Measurements from ENCODE around the gene ASRGL1.

The ASRGL1 gene

GRCh38 chr11:62394825-62395538, 57.7 kb downstream of the ASRGL1 start:
- Histone ChIP-seq H3K79me2 (ENCODE audit: insufficient read depth, low read length) (no peaks in the 10 kb centered on the region), H4K20me1 (ENCODE audit: low read depth, low read length) (no peaks in the 10 kb centered on the region), H3K36me3 (ENCODE audit: low read length) (no peaks in the 10 kb centered on the region), H3K9me3 (ENCODE audit: insufficient read depth, low read length) (no peaks in the 10 kb centered on the region), H2AFZ (ENCODE audit: low read depth, low read length, severe bottlenecking) (no peak overlapping the region), H3K9ac (ENCODE audit: low read length) (no peak overlapping the region), H3K27ac (ENCODE audit: low read depth, low read length) (no peak overlapping the region), H3K9me2 (replicated peaks; ENCODE audit: insufficient read depth, low read length) (no peaks in the 10 kb centered on the region), H3F3A (ENCODE audit: insufficient read depth) (no peaks in the 10 kb centered on the region), H3K27me3 (ENCODE audit: low read length) (no peaks in the 10 kb centered on the region), H3K4me3 (ENCODE audit: insufficient read depth, low read length, poor library complexity, severe bottlenecking) (no peak overlapping the region), H3K4me2 (ENCODE audit: low read depth, low read length, poor library complexity, severe bottlenecking) (no peak overlapping the region)
- TF ChIP-seq CTCF (IDR thresholded peaks at IDR 0.05; ENCODE audit: insufficient read depth, low read length, poor library complexity, severe bottlenecking) (peak; percentile 75), EZH2phosphoT487 (conservative IDR thresholded peaks at IDR 0.05; ENCODE audit: low read length) (no peak)

GRCh38 chr11:62395885-62396551, 58.8 kb downstream of the ASRGL1 start:
- Histone ChIP-seq H3K9me2 (replicated peaks; ENCODE audit: insufficient read depth, low read length) (no peaks in the 10 kb centered on the region), H3K9ac (ENCODE audit: low read length) (no peak overlapping the region), H3K4me2 (ENCODE audit: low read depth, low read length, poor library complexity, severe bottlenecking) (no peak overlapping the region), H3K27ac (ENCODE audit: low read depth, low read length) (no peak overlapping the region), H3K36me3 (ENCODE audit: low read length) (no peaks in the 10 kb centered on the region), H3K27me3 (ENCODE audit: low read length) (no peaks in the 10 kb centered on the region), H3K9me3 (ENCODE audit: insufficient read depth, low read length) (no peaks in the 10 kb centered on the region), H4K20me1 (ENCODE audit: low read depth, low read length) (no peaks in the 10 kb centered on the region), H3K4me3 (ENCODE audit: insufficient read depth, low read length, poor library complexity, severe bottlenecking) (no peak overlapping the region), H3K79me2 (ENCODE audit: insufficient read depth, low read length) (no peaks in the 10 kb centered on the region), H3F3A (ENCODE audit: insufficient read depth) (no peaks in the 10 kb centered on the region), H2AFZ (ENCODE audit: low read depth, low read length, severe bottlenecking) (no peak overlapping the region)
- no peak for TF ChIP-seq EZH2phosphoT487 (conservative IDR thresholded peaks at IDR 0.05; ENCODE audit: low read length)
- TF ChIP-seq CTCF (IDR thresholded peaks at IDR 0.05; ENCODE audit: insufficient read depth, low read length, poor library complexity, severe bottlenecking) = no peak

GRCh38 chr11:62398011-62398994, 61.1 kb downstream of the ASRGL1 start:
- H2AFZ ChIP-seq (ENCODE audit: low read depth, low read length, severe bottlenecking) = no peak overlapping the region
- H3K27me3 ChIP-seq (ENCODE audit: low read length) = no peaks in the 10 kb centered on the region
- H4K20me1 ChIP-seq (ENCODE audit: low read depth, low read length) = no peaks in the 10 kb centered on the region
- H3K9ac ChIP-seq (ENCODE audit: low read length) = no peak overlapping the region
- H3F3A ChIP-seq (ENCODE audit: insufficient read depth) = no peaks in the 10 kb centered on the region
- TF ChIP-seq EZH2phosphoT487 (conservative IDR thresholded peaks at IDR 0.05; ENCODE audit: low read length) = no peak
- no peak for TF ChIP-seq CTCF (IDR thresholded peaks at IDR 0.05; ENCODE audit: insufficient read depth, low read length, poor library complexity, severe bottlenecking)
- H3K4me2 ChIP-seq (ENCODE audit: low read depth, low read length, poor library complexity, severe bottlenecking) = no peak overlapping the region
- H3K4me3 ChIP-seq (ENCODE audit: insufficient read depth, low read length, poor library complexity, severe bottlenecking) = no peak overlapping the region
- H3K79me2 ChIP-seq (ENCODE audit: insufficient read depth, low read length) = no peaks in the 10 kb centered on the region
- no peaks in the 10 kb centered on the region for H3K36me3 ChIP-seq (ENCODE audit: low read length)
- no peaks in the 10 kb centered on the region for H3K9me3 ChIP-seq (ENCODE audit: insufficient read depth, low read length)
- H3K9me2 ChIP-seq (replicated peaks; ENCODE audit: insufficient read depth, low read length) = no peaks in the 10 kb centered on the region
- H3K27ac ChIP-seq (ENCODE audit: low read depth, low read length) = no peak overlapping the region

Data from SU-DHL-6 (cell line).